Activated naive CD4-positive, alpha-beta T cell treated with anti-CD3 and anti-CD28 coated beads for 36 hours (primary cell): ENCODE data around the gene FAM131A. TPM values are rescaled to one million over a fixed set of nuclear protein-coding genes. Genes with fewer than 3 reads are reported as not detected.

Experiments
- CTCF ChIA-PET: fragments of 350-600 bp; sonication (Branson Sonifier 250); formaldehyde crosslinking; loops from one replicate; lab custom pipeline; 2021; ENCODE audit warnings: antibody characterized with exemption; lab: Charles Lee
- DNase-seq: peaks from one replicate; pipeline ENCODE4 v3.0.0-alpha.2; 2020
- H3K27ac Mint-ChIP-seq: one replicate; pipeline ENCODE4 v1.8.0; 2021; ENCODE audit warnings: mild to moderate bottlenecking, mixed read lengths
- H3K27me3 Mint-ChIP-seq: one replicate; pipeline ENCODE4 v1.8.0; 2021; ENCODE audit warnings: low read depth, mixed read lengths
- H3K36me3 Mint-ChIP-seq: one replicate; pipeline ENCODE4 v1.8.0; 2021; ENCODE audit warnings: low read depth, mixed read lengths
- H3K4me1 Mint-ChIP-seq: one replicate; pipeline ENCODE4 v1.8.0; 2021; ENCODE audit warnings: low read depth, mixed read lengths
- H3K4me3 Mint-ChIP-seq: one replicate; pipeline ENCODE4 v1.8.0; 2021; ENCODE audit warnings: mild to moderate bottlenecking, moderate library complexity, mixed read lengths
- H3K9me3 Mint-ChIP-seq: one replicate; pipeline ENCODE4 v1.8.0; 2021; ENCODE audit warnings: mixed read lengths
- intact Hi-C: fragments of 100-400 bp; cut with micrococcal nuclease; formaldehyde crosslinking; loops from one replicate; pipeline ENCODE4 v1.15.1; 2023
- total RNA-seq, 2 experiments: library from RNA; stranded (reverse); gene quantifications; one replicate each; pipeline ENCODE4 v1.2.3, GENCODE V29; 2021

Gene FAM131A
- total RNA-seq, 2 experiments from 2014 or later = 3.8 to 5.0 TPM

GRCh38 chr3:184320104-184320445, 17.3 kb upstream of the FAM131A start:
- H3K4me3 Mint-ChIP-seq = no peak overlapping the region
- H3K27me3 Mint-ChIP-seq = no peaks in the 10 kb centered on the region
- H3K4me1 Mint-ChIP-seq = peaks cover 52% of the 10 kb centered on the region
- no peaks in the 10 kb centered on the region for H3K9me3 Mint-ChIP-seq
- peak; percentile 61 for DNase-seq
- peaks cover 67% of the 10 kb centered on the region for H3K36me3 Mint-ChIP-seq
- intact Hi-C loops = no loop called here
- H3K27ac Mint-ChIP-seq = no peak overlapping the region
- CTCF ChIA-PET = no interaction called here

- Mint-ChIP-seq H3K27ac (no peak overlapping the region), H3K36me3 (peaks cover 72% of the 10 kb centered on the region), H3K4me3 (no peak overlapping the region), H3K4me1 (peaks cover 54% of the 10 kb centered on the region), H3K9me3 (no peaks in the 10 kb centered on the region), H3K27me3 (no peaks in the 10 kb centered on the region)
- CTCF ChIA-PET = interaction anchor here (1.2 kb wide), 1 partner anchor 33 kb away, joined by 4 read pairs; no protein-coding TSS in a partner anchor
- intact Hi-C loops = no loop called here
- DNase-seq = no peak
Observed at GRCh38 chr3:184321666-184322065, 15.7 kb upstream of the FAM131A start.

GRCh38 chr3:184322731-184323487, 14.5 kb upstream of the FAM131A start:
- H3K9me3 Mint-ChIP-seq = no peaks in the 10 kb centered on the region
- no peak for DNase-seq
- peak overlapping the region; percentile 36 for H3K27ac Mint-ChIP-seq
- H3K27me3 Mint-ChIP-seq = no peaks in the 10 kb centered on the region
- CTCF ChIA-PET = no interaction called here
- H3K4me3 Mint-ChIP-seq = no peak overlapping the region
- intact Hi-C loops = no loop called here
- peaks cover 73% of the 10 kb centered on the region for H3K36me3 Mint-ChIP-seq
- peaks cover 43% of the 10 kb centered on the region for H3K4me1 Mint-ChIP-seq

- Mint-ChIP-seq H3K27ac (peak overlapping the region; percentile 66), H3K4me3 (no peak overlapping the region), H3K9me3 (no peaks in the 10 kb centered on the region), H3K36me3 (peaks cover 74% of the 10 kb centered on the region), H3K27me3 (no peaks in the 10 kb centered on the region), H3K4me1 (peaks cover 39% of the 10 kb centered on the region)
- intact Hi-C loops = no loop called here
- DNase-seq = no peak
- CTCF ChIA-PET = interaction anchor here (1.1 kb wide), 1 partner anchor 9 kb away, joined by 3 read pairs; no protein-coding TSS in a partner anchor
Observed at GRCh38 chr3:184323696-184324095, 13.7 kb upstream of the FAM131A start.

- Mint-ChIP-seq H3K4me1 (peaks cover 37% of the 10 kb centered on the region), H3K36me3 (peaks cover 81% of the 10 kb centered on the region), H3K27ac (peak overlapping the region; percentile 72), H3K27me3 (no peaks in the 10 kb centered on the region), H3K9me3 (no peaks in the 10 kb centered on the region), H3K4me3 (no peak overlapping the region)
- CTCF ChIA-PET = interaction anchor here (1.2 kb wide), 1 partner anchor 29 kb away, joined by 4 read pairs; no protein-coding TSS in a partner anchor
- no peak for DNase-seq
- intact Hi-C loops = no loop called here
Observed at GRCh38 chr3:184325269-184325668, 12.1 kb upstream of the FAM131A start.

GRCh38 chr3:184325715-184326369, 11.6 kb upstream of the FAM131A start:
- Mint-ChIP-seq H3K4me1 (peaks cover 37% of the 10 kb centered on the region), H3K36me3 (peaks cover 78% of the 10 kb centered on the region), H3K9me3 (no peaks in the 10 kb centered on the region), H3K4me3 (no peak overlapping the region), H3K27me3 (no peaks in the 10 kb centered on the region), H3K27ac (peak overlapping the region; percentile 72)
- DNase-seq = peak; percentile 49
- CTCF ChIA-PET = interaction anchor here (0.7 to 1.2 kb wide), 2 partner anchors 28 to 192 kb away, joined by 3 to 4 read pairs; no protein-coding TSS in a partner anchor
- intact Hi-C loops = no loop called here

GRCh38 chr3:184327171-184327570, 10.2 kb upstream of the FAM131A start:
- H3K9me3 Mint-ChIP-seq = no peaks in the 10 kb centered on the region
- peaks cover 46% of the 10 kb centered on the region for H3K4me1 Mint-ChIP-seq
- no peak overlapping the region for H3K4me3 Mint-ChIP-seq
- intact Hi-C loops = no loop called here
- DNase-seq = no peak
- H3K27me3 Mint-ChIP-seq = no peaks in the 10 kb centered on the region
- peaks cover 80% of the 10 kb centered on the region for H3K36me3 Mint-ChIP-seq
- peak overlapping the region; percentile 36 for H3K27ac Mint-ChIP-seq
- CTCF ChIA-PET = no interaction called here

GRCh38 chr3:184328516-184328915, 8.9 kb upstream of the FAM131A start:
- no peak for DNase-seq
- H3K9me3 Mint-ChIP-seq = no peaks in the 10 kb centered on the region
- CTCF ChIA-PET = interaction anchor here (1.0 kb wide), 1 partner anchor 25 kb away, joined by 3 read pairs; no protein-coding TSS in a partner anchor
- H3K27me3 Mint-ChIP-seq = no peaks in the 10 kb centered on the region
- H3K36me3 Mint-ChIP-seq = peaks cover 79% of the 10 kb centered on the region
- no peak overlapping the region for H3K27ac Mint-ChIP-seq
- H3K4me1 Mint-ChIP-seq = peaks cover 46% of the 10 kb centered on the region
- H3K4me3 Mint-ChIP-seq = no peak overlapping the region
- intact Hi-C loops = no loop called here

- H3K27ac Mint-ChIP-seq = peak overlapping the region; percentile 81
- DNase-seq = no peak
- peaks cover 56% of the 10 kb centered on the region for H3K4me1 Mint-ChIP-seq
- peaks cover 50% of the 10 kb centered on the region for H3K36me3 Mint-ChIP-seq
- H3K9me3 Mint-ChIP-seq = no peaks in the 10 kb centered on the region
- intact Hi-C loops = no loop called here
- CTCF ChIA-PET = interaction anchor here (0.9 kb wide), 1 partner anchor 9 kb away, joined by 3 read pairs; no protein-coding TSS in a partner anchor
- H3K4me3 Mint-ChIP-seq = no peak overlapping the region
- no peaks in the 10 kb centered on the region for H3K27me3 Mint-ChIP-seq
Observed at GRCh38 chr3:184332370-184333090, 4.9 kb upstream of the FAM131A start.

- Mint-ChIP-seq H3K27me3 (no peaks in the 10 kb centered on the region), H3K27ac (peak overlapping the region; percentile 81), H3K4me3 (no peak overlapping the region), H3K36me3 (peaks cover 45% of the 10 kb centered on the region), H3K9me3 (no peaks in the 10 kb centered on the region), H3K4me1 (peaks cover 62% of the 10 kb centered on the region)
- CTCF ChIA-PET = interaction anchor here (0.9 kb wide), 1 partner anchor 9 kb away, joined by 3 read pairs; no protein-coding TSS in a partner anchor
- DNase-seq = no peak
- intact Hi-C loops = no loop called here
Observed at GRCh38 chr3:184333190-184333589, 4.2 kb upstream of the FAM131A start.

- Mint-ChIP-seq H3K27ac (peak overlapping the region; percentile 81), H3K4me3 (no peak overlapping the region), H3K9me3 (no peaks in the 10 kb centered on the region), H3K4me1 (peaks cover 64% of the 10 kb centered on the region), H3K36me3 (peaks cover 42% of the 10 kb centered on the region), H3K27me3 (no peaks in the 10 kb centered on the region)
- no peak for DNase-seq
- intact Hi-C loops = loop anchor here (2.0 kb wide), 1 partner anchor 35 kb away; the partner anchor contains the start of gene PSMD2
- CTCF ChIA-PET = interaction anchor here (0.9 kb wide), 1 partner anchor 10 kb away, joined by 3 read pairs; no protein-coding TSS in a partner anchor
Observed at GRCh38 chr3:184333700-184334099, 3.7 kb upstream of the FAM131A start.
